ENCODE results near the gene VWA3B.

The VWA3B gene

DNA sequence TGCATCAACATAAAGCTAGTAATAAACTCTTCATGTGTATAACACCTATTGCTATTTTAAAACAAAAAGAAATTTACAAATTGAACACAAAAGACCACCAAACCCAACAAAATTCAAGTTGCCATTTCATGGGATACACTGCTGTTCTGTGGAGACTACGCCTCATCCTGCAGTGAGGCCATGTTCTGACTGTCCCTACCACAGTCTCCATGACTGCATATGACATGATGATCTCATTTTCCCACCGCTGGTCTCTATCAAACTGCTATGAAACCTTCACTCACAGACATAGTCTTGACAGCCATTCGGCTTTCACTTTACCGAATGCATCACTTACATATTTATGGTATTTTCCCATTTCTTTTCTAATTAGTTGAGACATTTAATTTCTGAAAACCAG lies 21.2 kb upstream of the VWA3B start:
- Histone ChIP-seq H3K4me1 (ENCODE audit: insufficient read depth, low read length) (no peaks in the 10 kb centered on the region), H3K36me3 (ENCODE audit: insufficient read depth, low read length) (no peaks in the 10 kb centered on the region), H3K9ac (ENCODE audit: low read depth, low read length) (no peak overlapping the region), H3K9me3 (ENCODE audit: control insufficient read depth, insufficient read depth, low read length) (no peaks in the 10 kb centered on the region)

DNA sequence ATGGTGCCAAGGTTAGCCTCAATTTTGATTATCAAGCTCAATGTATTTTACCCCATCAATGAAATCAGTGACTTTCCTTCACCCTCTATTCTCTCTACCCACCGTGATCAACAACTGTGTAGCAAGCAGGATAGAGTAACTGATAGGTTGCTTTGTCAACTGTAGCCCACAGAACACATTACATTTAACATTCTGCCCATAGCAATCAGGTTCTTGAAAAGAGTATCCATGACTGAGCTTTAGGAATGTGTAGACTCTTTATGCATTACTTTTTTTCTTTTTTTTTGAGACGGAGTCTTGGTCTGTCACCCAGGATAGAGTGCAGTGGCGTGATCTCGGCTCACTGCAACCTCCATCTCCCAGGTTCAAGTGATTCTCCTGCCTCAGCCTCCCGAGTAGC lies 19.8 kb upstream of the VWA3B start:
- Histone ChIP-seq H3K9ac (ENCODE audit: low read depth, low read length) (no peak overlapping the region), H3K36me3 (ENCODE audit: insufficient read depth, low read length) (no peaks in the 10 kb centered on the region), H3K4me1 (ENCODE audit: insufficient read depth, low read length) (no peaks in the 10 kb centered on the region), H3K9me3 (ENCODE audit: control insufficient read depth, insufficient read depth, low read length) (no peaks in the 10 kb centered on the region)

DNA sequence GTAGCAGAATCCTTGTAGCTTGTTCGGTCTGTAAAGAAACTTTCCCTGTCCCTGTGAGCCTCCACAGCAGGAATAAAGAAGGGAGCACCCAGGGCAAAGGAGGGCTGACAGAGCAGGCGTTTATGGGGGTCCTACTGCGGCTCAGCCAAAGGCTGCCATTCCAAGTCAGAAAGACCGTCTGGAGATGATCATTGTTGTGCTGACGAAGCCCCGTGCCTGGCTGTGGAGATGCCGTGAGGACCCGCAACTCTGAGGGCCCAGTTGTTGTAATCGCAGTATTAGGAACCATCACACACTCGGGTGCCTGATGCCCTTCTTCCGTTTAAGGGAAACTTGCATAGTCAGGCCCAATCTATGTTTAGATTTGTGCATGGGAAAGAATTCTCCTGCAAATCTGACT lies 16.9 kb upstream of the VWA3B start:
- no peaks in the 10 kb centered on the region for H3K36me3 ChIP-seq (ENCODE audit: insufficient read depth, low read length)
- no peaks in the 10 kb centered on the region for H3K9me3 ChIP-seq (ENCODE audit: control insufficient read depth, insufficient read depth, low read length)
- H3K4me1 ChIP-seq (ENCODE audit: insufficient read depth, low read length) = no peaks in the 10 kb centered on the region
- no peak overlapping the region for H3K9ac ChIP-seq (ENCODE audit: low read depth, low read length)

DNA sequence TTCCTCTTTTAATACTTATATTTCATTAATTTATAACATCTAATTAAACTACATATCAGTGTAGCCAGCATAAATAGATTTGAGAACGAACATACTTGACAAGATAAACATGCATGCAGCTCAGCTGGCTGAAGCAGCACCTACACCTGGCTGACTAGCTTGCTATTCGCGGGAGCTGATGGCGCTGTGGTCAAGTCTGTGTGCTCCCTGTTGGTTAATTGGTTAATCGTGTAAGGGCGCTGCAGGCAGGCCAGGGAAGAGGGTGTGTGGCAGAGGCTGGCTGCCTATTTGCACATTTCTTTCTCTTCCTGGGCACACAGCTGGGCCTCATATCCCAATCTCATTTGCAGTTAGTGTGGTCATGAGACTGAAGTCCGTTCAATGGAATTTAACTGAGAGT lies 14.5 kb upstream of the VWA3B start:
- H3K9me3 ChIP-seq (ENCODE audit: control insufficient read depth, insufficient read depth, low read length) = no peaks in the 10 kb centered on the region
- H3K4me1 ChIP-seq (ENCODE audit: insufficient read depth, low read length) = no peaks in the 10 kb centered on the region
- no peak overlapping the region for H3K9ac ChIP-seq (ENCODE audit: low read depth, low read length)
- no peaks in the 10 kb centered on the region for H3K36me3 ChIP-seq (ENCODE audit: insufficient read depth, low read length)

DNA sequence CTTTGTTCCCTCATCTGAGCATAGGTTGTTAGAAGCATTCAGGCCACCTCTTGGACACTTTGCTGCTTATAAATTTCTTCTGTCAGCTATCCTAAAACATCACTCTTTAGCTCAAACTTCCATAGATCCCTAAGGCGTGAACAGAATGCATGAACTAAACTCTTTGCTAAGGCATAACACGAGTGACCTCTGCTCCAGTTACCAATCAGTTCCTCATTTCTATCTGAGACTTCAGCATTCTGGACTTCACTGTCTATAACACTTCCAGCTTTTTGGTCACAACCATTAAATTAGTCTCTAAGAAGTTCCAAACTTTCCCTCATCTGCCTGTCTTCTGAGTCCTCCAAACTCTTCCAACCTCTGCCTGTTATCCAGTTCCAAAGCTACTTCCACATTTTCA lies 8.3 kb upstream of the VWA3B start:
- Histone ChIP-seq H3K9ac (ENCODE audit: low read depth, low read length) (no peak overlapping the region), H3K9me3 (ENCODE audit: control insufficient read depth, insufficient read depth, low read length) (no peaks in the 10 kb centered on the region; the same call in 1 of the 2 replicates), H3K36me3 (ENCODE audit: insufficient read depth, low read length) (no peaks in the 10 kb centered on the region), H3K4me1 (ENCODE audit: insufficient read depth, low read length) (no peaks in the 10 kb centered on the region)

DNA sequence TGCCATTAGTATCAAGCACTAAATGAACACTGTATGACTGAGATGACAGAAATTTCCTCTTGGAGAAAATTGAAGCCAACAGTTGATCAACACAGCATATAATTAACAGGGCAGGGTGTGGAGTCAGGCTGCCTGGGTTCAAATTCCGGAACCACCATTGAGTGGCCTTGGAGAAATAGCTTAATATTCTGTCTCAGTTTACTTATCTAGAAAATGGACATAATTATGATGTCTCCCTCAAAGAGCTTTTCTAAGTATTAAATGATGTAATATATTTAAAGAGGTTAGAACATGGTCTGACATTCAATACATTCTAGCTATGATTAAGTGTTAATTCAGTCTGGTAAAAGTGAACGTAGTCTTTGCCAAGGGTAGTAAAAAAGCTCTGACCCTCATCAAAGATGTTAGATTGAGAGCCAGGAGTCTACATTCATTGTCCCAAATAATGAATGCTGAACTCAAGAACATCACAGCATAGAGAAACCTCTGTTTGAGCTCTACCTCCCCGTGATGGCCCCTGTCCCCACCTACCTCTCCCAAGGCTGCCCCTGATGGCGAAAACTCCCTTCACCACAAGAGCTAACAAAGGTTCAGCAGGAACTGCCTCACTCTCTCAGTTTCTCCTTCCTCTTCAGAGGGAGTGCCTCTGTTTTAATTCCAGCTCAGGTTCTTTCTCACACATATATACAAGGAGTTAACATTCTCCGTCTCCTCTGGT lies 2.7 kb upstream of the VWA3B start:
- H3K36me3 ChIP-seq (ENCODE audit: insufficient read depth, low read length) = no peaks in the 10 kb centered on the region
- H3K4me1 ChIP-seq (ENCODE audit: insufficient read depth, low read length) = no peaks in the 10 kb centered on the region
- H3K9ac ChIP-seq (ENCODE audit: low read depth, low read length) = no peak overlapping the region

DNA sequence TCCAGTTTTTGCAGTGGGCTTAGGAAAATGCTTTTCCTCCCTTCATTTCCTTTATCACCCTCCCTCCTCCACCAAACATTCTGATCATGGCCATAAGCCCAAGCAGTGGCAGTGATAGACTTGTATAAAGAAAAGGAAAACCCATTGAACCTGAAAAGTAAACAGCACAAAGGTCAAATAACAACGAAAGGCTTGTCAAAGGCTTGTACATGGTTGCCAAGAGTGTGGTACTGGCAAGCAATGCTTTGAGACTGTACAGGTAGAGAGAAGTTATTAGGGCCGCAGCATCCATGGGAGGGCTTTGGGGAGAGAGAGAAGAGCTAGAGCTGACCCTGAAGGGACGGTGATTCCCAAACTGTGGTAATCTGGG lies 2.1 kb upstream of the VWA3B start:
- no peaks in the 10 kb centered on the region for H3K9me3 ChIP-seq (ENCODE audit: control insufficient read depth, insufficient read depth, low read length)
- no peak overlapping the region for H3K9ac ChIP-seq (ENCODE audit: low read depth, low read length)
- no peaks in the 10 kb centered on the region for H3K4me1 ChIP-seq (ENCODE audit: insufficient read depth, low read length)
- no peaks in the 10 kb centered on the region for H3K36me3 ChIP-seq (ENCODE audit: insufficient read depth, low read length)

More for the DNA sequence above, 2.7 kb upstream of the VWA3B start:
- H3K9me3 ChIP-seq (ENCODE audit: control insufficient read depth, insufficient read depth, low read length) = no peaks in the 10 kb centered on the region

DNA sequence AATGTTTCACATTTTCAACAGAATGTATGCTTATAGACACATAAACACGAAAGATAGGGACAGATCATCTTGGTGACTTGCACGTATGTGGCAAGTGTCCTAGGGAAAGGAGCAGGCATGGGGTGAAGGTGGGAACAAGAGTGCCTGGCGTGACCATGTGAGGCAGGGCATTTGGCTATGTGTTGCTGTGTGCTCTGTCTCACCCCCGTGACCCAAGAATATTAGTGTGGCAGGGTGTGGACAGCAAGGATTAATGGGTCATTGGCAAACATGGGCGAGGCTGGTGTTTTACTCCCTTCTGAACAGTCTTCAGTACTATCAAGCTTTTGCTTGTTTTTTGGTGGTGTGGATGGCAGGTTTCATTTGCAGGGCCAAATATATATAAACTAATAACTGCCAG lies 1.3 kb upstream of the VWA3B start:
- H3K9ac ChIP-seq (ENCODE audit: low read depth, low read length) = no peak overlapping the region
- H3K36me3 ChIP-seq (ENCODE audit: insufficient read depth, low read length) = no peaks in the 10 kb centered on the region
- no peaks in the 10 kb centered on the region for H3K9me3 ChIP-seq (ENCODE audit: control insufficient read depth, insufficient read depth, low read length)
- H3K4me1 ChIP-seq (ENCODE audit: insufficient read depth, low read length) = no peaks in the 10 kb centered on the region

DNA sequence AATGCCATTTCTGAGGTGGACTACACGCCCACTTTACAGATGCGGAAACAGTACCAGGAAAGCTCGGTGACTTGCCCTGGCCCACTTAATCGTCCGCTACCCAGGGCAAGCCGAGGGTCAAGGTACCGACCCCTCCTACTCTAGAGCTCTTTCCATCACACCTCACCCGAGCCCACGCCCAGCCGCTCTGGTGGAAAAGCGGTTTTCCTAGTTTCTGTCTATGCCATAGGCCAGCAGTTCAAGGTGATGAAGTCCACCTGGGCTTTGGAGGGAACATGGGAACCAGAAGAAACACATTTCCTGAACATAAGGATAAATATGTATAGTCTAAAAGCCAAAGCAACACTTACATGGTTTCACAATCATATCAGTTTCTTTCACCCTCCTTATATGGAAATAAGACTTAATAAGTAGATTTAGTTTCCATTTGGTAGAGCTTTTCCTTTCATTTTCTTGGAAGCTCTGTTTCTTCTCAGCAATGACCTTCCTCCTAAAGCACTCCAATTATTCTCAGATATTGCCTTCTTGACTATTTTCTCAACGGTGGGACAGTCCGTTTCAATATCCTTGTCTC lies 567 bp downstream of the VWA3B start:
- no peaks in the 10 kb centered on the region for H3K36me3 ChIP-seq (ENCODE audit: insufficient read depth, low read length)
- H3K4me1 ChIP-seq (ENCODE audit: insufficient read depth, low read length) = no peaks in the 10 kb centered on the region
- H3K9ac ChIP-seq (ENCODE audit: low read depth, low read length) = peak overlapping the region; percentile 69; the same call in 1 of the 2 replicates
- no peaks in the 10 kb centered on the region for H3K9me3 ChIP-seq (ENCODE audit: control insufficient read depth, insufficient read depth, low read length)

DNA sequence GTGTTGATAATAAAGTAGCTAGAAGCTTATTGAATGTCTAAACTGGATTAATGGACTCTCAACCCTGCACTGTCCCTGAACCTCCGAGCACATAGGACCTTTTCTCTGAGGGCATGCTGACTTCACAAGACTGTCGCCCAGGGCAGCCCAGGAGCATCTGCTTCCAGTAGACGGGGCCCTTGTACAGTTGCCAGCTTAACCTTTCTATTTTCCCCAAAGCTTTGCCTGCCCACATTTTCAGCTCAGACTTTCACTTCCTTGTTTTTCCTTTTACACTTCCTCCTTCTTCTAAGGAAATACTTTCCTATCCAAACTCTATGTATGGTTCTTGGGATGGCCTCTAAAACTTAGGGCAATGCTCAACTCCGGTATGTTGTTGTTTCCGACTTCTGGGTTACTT lies 1.3 kb downstream of the VWA3B start:
- Histone ChIP-seq H3K36me3 (ENCODE audit: insufficient read depth, low read length) (no peaks in the 10 kb centered on the region), H3K9me3 (ENCODE audit: control insufficient read depth, insufficient read depth, low read length) (no peaks in the 10 kb centered on the region), H3K9ac (ENCODE audit: low read depth, low read length) (no peak overlapping the region), H3K4me1 (ENCODE audit: insufficient read depth, low read length) (no peaks in the 10 kb centered on the region)

DNA sequence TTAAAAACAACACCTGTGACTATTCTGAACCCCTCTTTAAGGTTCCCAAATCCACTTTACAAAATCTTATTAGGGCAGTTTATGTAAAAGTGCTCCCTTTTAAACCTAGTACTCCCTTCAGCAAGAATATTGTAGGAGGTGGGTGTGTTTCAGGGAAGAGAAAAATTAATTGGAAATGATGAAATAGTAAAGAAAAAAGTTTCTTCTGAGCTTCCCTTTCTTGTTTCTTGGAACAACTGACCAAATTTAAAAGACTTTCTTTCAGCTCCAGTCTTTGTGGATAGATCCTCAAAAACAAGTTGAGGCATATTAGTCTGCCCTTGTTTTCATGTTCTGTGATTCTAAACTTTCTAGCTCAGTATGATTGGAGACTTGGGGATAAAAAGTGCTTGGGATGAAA lies 3.0 kb downstream of the VWA3B start:
- Histone ChIP-seq H3K4me1 (ENCODE audit: insufficient read depth, low read length) (no peaks in the 10 kb centered on the region), H3K9me3 (ENCODE audit: control insufficient read depth, insufficient read depth, low read length) (no peaks in the 10 kb centered on the region), H3K9ac (ENCODE audit: low read depth, low read length) (no peak overlapping the region), H3K36me3 (ENCODE audit: insufficient read depth, low read length) (no peaks in the 10 kb centered on the region)

DNA sequence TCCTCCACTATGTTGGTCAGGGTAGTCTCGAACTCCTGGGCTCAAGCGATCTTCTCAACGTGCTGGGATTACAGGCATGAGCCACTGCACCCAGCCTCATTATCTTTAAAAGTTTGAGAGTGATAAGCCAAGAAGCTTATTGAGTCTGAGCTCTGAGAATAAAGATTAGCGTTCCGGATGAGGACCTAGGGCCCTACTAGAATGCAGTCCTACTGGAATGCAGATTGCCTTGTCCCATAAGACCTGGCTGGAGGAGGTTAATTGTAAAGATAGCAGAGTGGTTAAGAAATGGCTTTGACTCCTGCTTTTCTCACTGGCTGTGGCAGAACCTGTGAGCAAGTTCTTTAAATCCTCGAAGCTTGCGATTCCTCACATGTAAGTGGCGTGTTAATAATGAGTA lies 4.0 kb downstream of the VWA3B start:
- H3K36me3 ChIP-seq (ENCODE audit: insufficient read depth, low read length) = no peaks in the 10 kb centered on the region
- H3K9ac ChIP-seq (ENCODE audit: low read depth, low read length) = no peak overlapping the region
- no peaks in the 10 kb centered on the region; the same call in 1 of the 2 replicates for H3K9me3 ChIP-seq (ENCODE audit: control insufficient read depth, insufficient read depth, low read length)
- H3K4me1 ChIP-seq (ENCODE audit: insufficient read depth, low read length) = no peaks in the 10 kb centered on the region

DNA sequence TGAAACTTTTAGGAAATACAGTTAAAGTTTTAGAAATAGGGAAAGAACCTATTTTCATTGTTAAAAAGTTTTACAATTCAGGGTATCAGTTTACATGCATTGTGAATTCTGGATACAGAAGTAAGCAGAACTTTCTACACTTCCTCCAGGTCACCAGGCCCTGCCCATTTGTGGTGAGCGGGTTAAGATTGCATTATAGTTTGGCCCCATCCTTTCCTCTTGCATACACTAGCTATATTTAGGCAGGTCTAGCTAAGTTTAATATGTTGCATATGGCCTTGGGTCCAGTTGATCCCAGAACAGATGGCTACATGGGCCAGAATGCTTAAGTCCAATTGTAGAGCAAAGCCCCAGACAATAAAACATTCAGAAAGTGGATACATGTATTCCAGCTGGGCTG lies 4.8 kb downstream of the VWA3B start:
- Histone ChIP-seq H3K36me3 (ENCODE audit: insufficient read depth, low read length) (no peaks in the 10 kb centered on the region), H3K4me1 (ENCODE audit: insufficient read depth, low read length) (no peaks in the 10 kb centered on the region), H3K9ac (ENCODE audit: low read depth, low read length) (no peak overlapping the region), H3K9me3 (ENCODE audit: control insufficient read depth, insufficient read depth, low read length) (no peaks in the 10 kb centered on the region; the same call in 1 of the 2 replicates)

DNA sequence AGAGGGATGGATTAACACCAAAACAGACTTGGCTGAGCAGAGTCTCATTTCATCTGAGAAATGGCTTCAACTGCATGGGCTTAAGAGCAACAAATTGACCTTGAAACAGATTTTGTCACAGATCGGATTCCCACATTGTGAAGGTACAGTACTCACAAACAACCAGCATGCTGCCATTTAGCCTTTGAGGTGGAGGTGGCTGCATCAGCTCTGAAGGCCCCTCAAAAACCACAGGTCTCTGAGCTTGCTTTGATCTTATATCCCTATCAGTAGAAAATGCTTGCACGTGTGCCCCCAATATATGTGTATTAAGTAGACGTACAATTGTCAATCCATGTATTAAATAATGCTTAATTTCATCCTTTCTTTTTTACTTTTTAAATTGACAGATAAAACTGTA lies 6.2 kb downstream of the VWA3B start:
- H3K36me3 ChIP-seq (ENCODE audit: insufficient read depth, low read length) = no peaks in the 10 kb centered on the region
- no peaks in the 10 kb centered on the region; the same call in 1 of the 2 replicates for H3K9me3 ChIP-seq (ENCODE audit: control insufficient read depth, insufficient read depth, low read length)
- H3K4me1 ChIP-seq (ENCODE audit: insufficient read depth, low read length) = no peaks in the 10 kb centered on the region
- no peak overlapping the region for H3K9ac ChIP-seq (ENCODE audit: low read depth, low read length)

DNA sequence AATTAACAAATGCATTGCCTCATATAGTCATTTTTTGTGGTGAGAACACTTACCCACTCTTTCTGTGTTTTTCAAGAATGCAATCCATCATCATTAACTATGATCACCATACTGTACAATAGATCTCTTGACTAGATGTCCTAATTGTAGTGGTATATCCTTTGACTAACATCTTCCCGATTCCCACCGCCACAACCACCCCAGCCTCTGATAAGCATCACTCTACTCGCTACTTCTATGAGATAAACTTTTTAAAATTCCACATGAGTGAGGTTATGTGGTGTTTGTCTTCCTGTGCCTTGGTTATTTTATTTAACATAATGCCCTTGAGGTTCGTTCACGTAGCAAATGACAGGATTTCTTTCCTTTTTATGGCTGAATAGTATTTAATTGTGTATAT lies 6.6 kb downstream of the VWA3B start:
- no peaks in the 10 kb centered on the region; the same call in 1 of the 2 replicates for H3K9me3 ChIP-seq (ENCODE audit: control insufficient read depth, insufficient read depth, low read length)
- no peaks in the 10 kb centered on the region for H3K36me3 ChIP-seq (ENCODE audit: insufficient read depth, low read length)
- H3K9ac ChIP-seq (ENCODE audit: low read depth, low read length) = no peak overlapping the region
- H3K4me1 ChIP-seq (ENCODE audit: insufficient read depth, low read length) = no peaks in the 10 kb centered on the region
